IMR-90 (cell line): Measurements from ENCODE around the gene DNM2. TPM values are rescaled to one million over a fixed set of nuclear protein-coding genes. Genes with fewer than 3 reads are reported as not detected.

ENCODE experiments used
- ATAC-seq: fragments of 200-7000 bp; cut with Tn5 transposase; 2 replicates; pipeline ENCODE4 v1.9.1; 2020; ENCODE audit warnings: low read depth, mild to moderate bottlenecking, moderate library complexity
- BruUV-seq: library from RNA; stranded (reverse); fragments of 400-500 nt; replicated peaks from 2 replicates; lab custom pipeline; 2021; lab: Mats Ljungman, UMichigan
- CTCF ChIA-PET: fragments of 300-600 bp; formaldehyde crosslinking; extraction: SDS; loops from one replicate; lab custom pipeline; 2021; ENCODE audit warnings: antibody characterized with exemption; lab: Yijun Ruan, JAX
- POLR2A ChIA-PET: fragments of 300-600 bp; sonication (Branson Sonifier 250); formaldehyde crosslinking; loops from one replicate; lab custom pipeline; 2022; ENCODE audit warnings: antibody characterized with exemption; ENCODE audit not compliant: unreplicated experiment; lab: Charles Lee
- DNase-seq: peaks from one replicate; pipeline ENCODE4 v3.0.0; 2013
- H2AFZ ChIP-seq: replicated peaks from 2 replicates; pipeline ENCODE3; 2013; ENCODE audit warnings: low read length, mild to moderate bottlenecking; ENCODE audit not compliant: poor library complexity
- H2AK5ac ChIP-seq: 2 replicates; pipeline ENCODE4 v1.6.1; 2013; ENCODE audit warnings: low read depth, low read length, inconsistent platforms
- H2AK9ac ChIP-seq: replicated peaks from 2 replicates; pipeline ENCODE3; 2013; ENCODE audit warnings: mild to moderate bottlenecking, low read depth, low read length, moderate library complexity; ENCODE audit not compliant: poor library complexity
- H2BK120ac ChIP-seq: 2 replicates; pipeline ENCODE4 v1.6.1; 2013; ENCODE audit warnings: low read depth, low read length, inconsistent platforms
- H2BK15ac ChIP-seq: 3 replicates; pipeline ENCODE4 v1.6.1; 2013; ENCODE audit warnings: low read depth, low read length, inconsistent platforms
- H2BK20ac ChIP-seq: 2 replicates; pipeline ENCODE4 v1.6.1; 2013; ENCODE audit warnings: low read depth, mild to moderate bottlenecking, inconsistent platforms, low read length, moderate library complexity
- H2BK5ac ChIP-seq: 2 replicates; pipeline ENCODE4 v1.6.1; 2013; ENCODE audit warnings: mild to moderate bottlenecking, low read depth, low read length, inconsistent platforms; ENCODE audit not compliant: poor library complexity, severe bottlenecking
- H3K14ac ChIP-seq: replicated peaks from 2 replicates; pipeline ENCODE4 v1.6.1; 2013; ENCODE audit warnings: low read depth, low read length, inconsistent platforms
- H3K18ac ChIP-seq: 2 replicates; pipeline ENCODE4 v1.6.1; 2013; ENCODE audit warnings: low read depth, low read length, control low read depth
- H3K23ac ChIP-seq: 2 replicates; pipeline ENCODE4 v1.6.1; 2013; ENCODE audit warnings: low read depth, low read length, inconsistent platforms
- H3K27ac ChIP-seq: 2 replicates; pipeline ENCODE4 v1.5.1; 2013; ENCODE audit warnings: mild to moderate bottlenecking, control low read depth, low read length; ENCODE audit not compliant: insufficient read depth
- H3K27me3 ChIP-seq: 2 replicates; pipeline ENCODE4 v1.6.1; 2013; ENCODE audit warnings: low read length; ENCODE audit not compliant: control insufficient read depth, insufficient read depth
- H3K36me3 ChIP-seq: 2 replicates; pipeline ENCODE4 v1.6.1; 2013; ENCODE audit warnings: low read length, mixed read lengths; ENCODE audit not compliant: control insufficient read depth, insufficient read depth
- H3K4ac ChIP-seq: 2 replicates; pipeline ENCODE4 v1.6.1; 2013; ENCODE audit warnings: low read depth, low read length, inconsistent platforms
- H3K4me1 ChIP-seq: 2 replicates; pipeline ENCODE4 v1.6.1; 2013; ENCODE audit warnings: low read length, mixed read lengths; ENCODE audit not compliant: control insufficient read depth, insufficient read depth
- H3K4me2 ChIP-seq: 2 replicates; pipeline ENCODE4 v1.6.1; 2013; ENCODE audit warnings: low read depth, mild to moderate bottlenecking, control low read depth, low read length, moderate library complexity
- H3K4me3 ChIP-seq: 2 replicates; pipeline ENCODE4 v1.5.1; 2013; ENCODE audit warnings: low read depth, mild to moderate bottlenecking, control low read depth, low read length, moderate library complexity; ENCODE audit not compliant: insufficient read depth
- H3K56ac ChIP-seq: 2 replicates; pipeline ENCODE4 v1.6.1; 2013; ENCODE audit warnings: low read length, inconsistent platforms; ENCODE audit not compliant: insufficient read depth; ENCODE audit errors: extremely low read depth
- H3K79me1 ChIP-seq, 2 experiments: 2 replicates each; pipeline ENCODE4 v1.6.1; 2013; ENCODE audit warnings: low read length in 2 of 2, inconsistent platforms in 1 of 2, low read depth in 1 of 2
- H3K9ac ChIP-seq: 2 replicates; pipeline ENCODE4 v1.6.1; 2013; ENCODE audit warnings: low read depth, low read length, control low read depth
- H3K9me1 ChIP-seq: 2 replicates; pipeline ENCODE4 v1.6.1; 2013; ENCODE audit warnings: low read length, inconsistent platforms; ENCODE audit not compliant: insufficient read depth
- H3K9me3 ChIP-seq: 2 replicates; pipeline ENCODE4 v1.6.1; 2013; ENCODE audit warnings: low read length; ENCODE audit not compliant: control insufficient read depth, insufficient read depth
- H4K20me1 ChIP-seq: 2 replicates; pipeline ENCODE4 v1.6.1; 2013; ENCODE audit warnings: low read length, inconsistent platforms; ENCODE audit not compliant: insufficient read depth
- H4K5ac ChIP-seq: 2 replicates; pipeline ENCODE4 v1.6.1; 2013; ENCODE audit warnings: mild to moderate bottlenecking, low read depth, low read length, control low read depth
- H4K8ac ChIP-seq, 2 experiments: 2 replicates each; pipeline ENCODE4 v1.6.1; 2013; ENCODE audit warnings: low read depth in 2 of 2, low read length in 2 of 2, control low read depth in 1 of 2, inconsistent platforms in 1 of 2
- H4K91ac ChIP-seq: 2 replicates; pipeline ENCODE4 v1.6.1; 2013; ENCODE audit warnings: low read depth, low read length, inconsistent platforms; ENCODE audit not compliant: insufficient read depth
- BHLHE40 ChIP-seq: fragments of 150-350 bp; IDR thresholded peaks from 2 replicates; pipeline ENCODE4 v1.6.1; 2016; ENCODE audit warnings: mild to moderate bottlenecking, low read depth, low read length
- CHD1 ChIP-seq: IDR thresholded peaks from 2 replicates; pipeline ENCODE4 v1.6.1; 2012; ENCODE audit warnings: low read depth, low read length, improper control_type of control experiment
- CTCF ChIP-seq: conservative IDR thresholded peaks from 2 replicates; pipeline ENCODE4 v1.5.1; 2012; ENCODE audit warnings: mild to moderate bottlenecking, low read depth, low read length, improper control_type of control experiment
- ELK1 ChIP-seq: fragments of 150-350 bp; IDR thresholded peaks from 2 replicates; pipeline ENCODE4 v1.6.1; 2016; ENCODE audit warnings: low read depth, mild to moderate bottlenecking, low read length, moderate library complexity, borderline replicate concordance
- FOS ChIP-seq: fragments of 150-350 bp; IDR thresholded peaks from 2 replicates; pipeline ENCODE4 v1.6.1; 2016; ENCODE audit warnings: low read depth, low read length
- NFE2L2 ChIP-seq: fragments of 150-350 bp; IDR thresholded peaks from 2 replicates; pipeline ENCODE4 v1.6.1; 2016; ENCODE audit warnings: low read depth, mild to moderate bottlenecking, low read length
- RAD21 ChIP-seq: IDR thresholded peaks from 2 replicates; pipeline ENCODE4 v1.6.1; 2012; ENCODE audit warnings: low read length, improper control_type of control experiment
- RCOR1 ChIP-seq: IDR thresholded peaks from 2 replicates; pipeline ENCODE4 v1.6.1; 2012; ENCODE audit warnings: mild to moderate bottlenecking, low read length, improper control_type of control experiment; ENCODE audit not compliant: insufficient replicate concordance
- SMC3 ChIP-seq: fragments of 150-350 bp; IDR thresholded peaks from 2 replicates; pipeline ENCODE4 v1.6.1; 2016; ENCODE audit warnings: low read depth, mild to moderate bottlenecking, antibody characterized with exemption, low read length, moderate library complexity
- USF2 ChIP-seq: fragments of 150-350 bp; IDR thresholded peaks from 2 replicates; pipeline ENCODE4 v1.6.1; 2017; ENCODE audit warnings: mild to moderate bottlenecking, antibody characterized with exemption, low read length, low read depth
- WGBS, 2 experiments: methylation state at CpG; one replicate each; pipeline versions ENCODE4 v1.1.5 to v1.1.7; 2013; ENCODE audit warnings: missing lambda C conversion rate in 2 of 2; ENCODE audit not compliant: insufficient read length in 1 of 2; ENCODE audit errors: extremely low coverage in 2 of 2; 5-methylcytosine and 5-hydroxymethylcytosine counted together
- dilution Hi-C: fragments of 300-500 bp; cut with HindIII; formaldehyde crosslinking; loops from one replicate; pipeline ENCODE4 v1.14.3; 2018; ENCODE audit warnings: low sequenced_read_pairs; ENCODE audit not compliant: unreplicated experiment
- in situ Hi-C: fragments of 300-500 bp; cut with MboI; formaldehyde crosslinking; loops from 3 replicates; pipeline ENCODE4 v1.14.3; 2019; ENCODE audit warnings: low sequenced_read_pairs, inconsistent platforms, mixed read lengths
- intact Hi-C: fragments of 100-400 bp; cut with micrococcal nuclease; formaldehyde crosslinking; loops from 2 replicates; pipeline ENCODE4 v1.10.0; 2022
- polyA plus RNA-seq, 3 experiments: library from polyadenylated mRNA; depleted of rRNA; stranded (reverse); fragments of >200 nt; gene quantifications; 2 replicates each; pipeline ENCODE4 v1.2.3, GENCODE V29; 2012; ENCODE audit warnings: low replicate concordance in 1 of 3
- total RNA-seq: library from RNA; depleted of rRNA; stranded (reverse); fragments of >200 nt; gene quantifications from 2 replicates; pipeline ENCODE4 v1.2.3, GENCODE V29; 2012

The DNM2 gene
- total and polyA plus RNA-seq, 2 of the 4 experiments (the other 2 are of a cell fraction) = 55.6 to 74.2 TPM

- no peak for TF ChIP-seq RAD21
Observed at GRCh38 chr19:10691178-10691881, 26.5 kb upstream of the DNM2 start (continued).

GRCh38 chr19:10691883-10692282 lies 26.0 kb upstream of the DNM2 start:
- CTCF ChIA-PET = interaction anchor here (0.6 kb wide), 1 partner anchor 8 kb away, joined by 3 read pairs; no protein-coding TSS in a partner anchor
- Histone ChIP-seq H3K36me3 (peaks cover 55% of the 10 kb centered on the region), H3K56ac (no peak overlapping the region), H4K5ac (no peak overlapping the region), H2AK5ac (no peak overlapping the region), H3K23ac (no peak overlapping the region), H3K27ac (no peak overlapping the region), H2AFZ (no peak overlapping the region), H3K4me1 (no peaks in the 10 kb centered on the region), H4K8ac (no peak overlapping the region), H2BK5ac (no peak overlapping the region), H3K14ac (no peak overlapping the region), H4K20me1 (peaks cover 82% of the 10 kb centered on the region), H2BK20ac (no peak overlapping the region), H3K9me1 (peaks cover 23% of the 10 kb centered on the region), H3K18ac (no peak overlapping the region), H2AK9ac (no peak overlapping the region), H3K4ac (no peak overlapping the region), H2BK15ac (no peak overlapping the region), H4K91ac (no peak overlapping the region), H3K27me3 (no peaks in the 10 kb centered on the region), H3K9me3 (no peaks in the 10 kb centered on the region), H3K9ac (no peak overlapping the region), H3K4me3 (no peak overlapping the region), H3K4me2 (no peak overlapping the region), H3K79me1 (peaks cover 9 to 46% of the 10 kb centered on the region in 2 experiments), H2BK120ac (no peak overlapping the region)
- DNase-seq (no peak), ATAC-seq (no peak)
- no TSS peak for BruUV-seq
- 83% methylated on average over 1 of the region's 5 CpGs; no CpG with 5 or more reads in 1 of the 2 experiments for WGBS, 2 experiments
- in situ Hi-C loops = no loop called here
- intact Hi-C loops = loop anchor here (10.0 kb wide), 1 partner anchor 287 kb away; the partner anchor contains the start of gene CDC37
- dilution Hi-C loops = no loop called here
- POLR2A ChIA-PET = no interaction called here
- TF ChIP-seq ELK1 = no peak
- no peak for TF ChIP-seq RCOR1
- TF ChIP-seq CHD1 = no peak
- TF ChIP-seq BHLHE40 = no peak
- no peak for TF ChIP-seq USF2
- no peak for TF ChIP-seq NFE2L2
- TF ChIP-seq SMC3 = no peak
- no peak for TF ChIP-seq FOS
- TF ChIP-seq CTCF = no peak
